Neural progenitor cell (in vitro differentiated cells): Measurements from ENCODE around the gene KRTAP9-7.
A peak's percentile ranks its signal among the peaks of the same experiment; 100 is the strongest.

Source experiments
- EZH2 ChIP-seq: fragments of 200-600 bp; sonication (generic); IDR thresholded peaks from 2 replicates; pipeline ENCODE4 v1.6.1; 2017; ENCODE audit warnings: antibody characterized with exemption, mild to moderate bottlenecking, moderate library complexity
- EZH2phosphoT487 ChIP-seq: fragments of 200-600 bp; sonication (generic); IDR thresholded peaks from 2 replicates; pipeline ENCODE4 v1.6.1; 2017; ENCODE audit warnings: antibody characterized with exemption
- TF ChIP-seq, protein P1 (sequence below): fragments of 200-600 bp; sonication (generic); IDR thresholded peaks from 2 replicates; pipeline ENCODE4 v1.5.1; 2017; ENCODE audit warnings: antibody characterized with exemption, mild to moderate bottlenecking

DNA sequence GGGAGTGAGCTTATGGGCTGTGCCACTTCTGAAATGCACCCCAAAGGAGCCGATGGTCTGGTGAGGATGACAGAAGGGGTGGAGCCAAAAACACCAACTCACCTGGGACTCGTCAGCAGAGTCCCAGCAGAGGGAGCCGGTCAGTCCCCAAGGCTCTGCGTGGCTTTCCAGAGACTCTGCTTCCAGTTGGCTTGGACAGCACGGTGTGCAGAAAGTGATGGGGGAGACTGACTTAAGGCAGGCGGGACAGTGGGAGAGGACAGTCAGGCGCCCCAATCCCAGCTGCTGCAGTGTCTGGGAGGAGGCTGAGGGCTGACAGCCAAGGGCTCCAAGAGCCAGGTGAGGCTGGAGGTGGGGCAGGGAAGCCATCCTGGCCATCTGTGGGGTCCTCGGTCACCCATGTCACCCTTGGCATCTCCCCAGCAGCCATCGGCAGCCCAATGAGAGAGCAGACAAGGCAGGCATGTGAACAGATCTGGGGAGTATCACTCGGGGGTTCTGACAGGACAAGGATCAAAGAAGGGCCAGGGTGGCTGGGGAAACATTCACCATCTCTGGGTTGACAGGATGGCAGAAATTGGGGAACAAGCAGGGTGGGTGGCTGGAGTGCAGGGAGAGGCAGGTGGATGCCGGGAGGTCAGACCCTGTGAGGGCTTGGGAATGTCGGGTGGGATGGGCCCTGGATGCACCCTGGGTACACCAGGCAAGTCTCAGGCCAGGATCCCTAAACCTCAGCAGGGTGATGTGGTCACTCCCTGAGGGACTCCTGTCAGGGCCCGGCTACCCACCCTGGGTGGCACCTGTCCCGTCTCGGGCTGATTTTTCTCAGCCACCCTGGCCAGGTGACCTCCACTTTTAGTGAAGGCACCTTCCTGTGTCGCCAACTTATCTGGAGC is 48.9 kb downstream of the KRTAP9-7 start:
- TF ChIP-seq, protein P1, sequence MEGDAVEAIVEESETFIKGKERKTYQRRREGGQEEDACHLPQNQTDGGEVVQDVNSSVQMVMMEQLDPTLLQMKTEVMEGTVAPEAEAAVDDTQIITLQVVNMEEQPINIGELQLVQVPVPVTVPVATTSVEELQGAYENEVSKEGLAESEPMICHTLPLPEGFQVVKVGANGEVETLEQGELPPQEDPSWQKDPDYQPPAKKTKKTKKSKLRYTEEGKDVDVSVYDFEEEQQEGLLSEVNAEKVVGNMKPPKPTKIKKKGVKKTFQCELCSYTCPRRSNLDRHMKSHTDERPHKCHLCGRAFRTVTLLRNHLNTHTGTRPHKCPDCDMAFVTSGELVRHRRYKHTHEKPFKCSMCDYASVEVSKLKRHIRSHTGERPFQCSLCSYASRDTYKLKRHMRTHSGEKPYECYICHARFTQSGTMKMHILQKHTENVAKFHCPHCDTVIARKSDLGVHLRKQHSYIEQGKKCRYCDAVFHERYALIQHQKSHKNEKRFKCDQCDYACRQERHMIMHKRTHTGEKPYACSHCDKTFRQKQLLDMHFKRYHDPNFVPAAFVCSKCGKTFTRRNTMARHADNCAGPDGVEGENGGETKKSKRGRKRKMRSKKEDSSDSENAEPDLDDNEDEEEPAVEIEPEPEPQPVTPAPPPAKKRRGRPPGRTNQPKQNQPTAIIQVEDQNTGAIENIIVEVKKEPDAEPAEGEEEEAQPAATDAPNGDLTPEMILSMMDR = peak; percentile 49
- TF ChIP-seq EZH2 (no peak), EZH2phosphoT487 (no peak)
